OCI-LY7 (cell line): Measurements from ENCODE around the gene PIP5K1C. TPM values are rescaled to one million over a fixed set of nuclear protein-coding genes. Genes with fewer than 3 reads are reported as not detected.

Source experiments
- BruUV-seq: library from RNA; stranded (reverse); fragments of 400-500 nt; replicated peaks from 2 replicates; lab custom pipeline; 2021; lab: Mats Ljungman, UMichigan
- CTCF ChIA-PET: fragments of 300-600 bp; sonication (Branson Sonifier 250); formaldehyde crosslinking; loops from one replicate; lab custom pipeline; 2022; ENCODE audit warnings: antibody characterized with exemption; ENCODE audit not compliant: unreplicated experiment; lab: Charles Lee
- POLR2A ChIA-PET: fragments of 300-600 bp; sonication (Branson Sonifier 250); formaldehyde crosslinking; loops from one replicate; lab custom pipeline; 2022; ENCODE audit warnings: antibody characterized with exemption; lab: Charles Lee
- DNase-seq: peaks from one replicate; pipeline ENCODE4 v3.0.0-alpha.2; 2015; ENCODE audit warnings: low spot score
- H2AFZ ChIP-seq: fragments of 200-600 bp; sonication (generic), shearing (Covaris generic); 2 replicates; pipeline ENCODE4 v1.6.1; 2014; ENCODE audit warnings: mild to moderate bottlenecking, antibody characterized with exemption, low read length, moderate library complexity
- H3K27ac ChIP-seq: fragments of 200-600 bp; sonication (generic); 2 replicates; pipeline ENCODE4 v1.5.1; 2014; ENCODE audit warnings: mixed run types, low read depth, mild to moderate bottlenecking, moderate library complexity, low read length, inconsistent platforms; ENCODE audit not compliant: poor library complexity, severe bottlenecking
- H3K36me3 ChIP-seq: fragments of 200-600 bp; sonication (generic); 2 replicates; pipeline ENCODE4 v1.6.1; 2014; ENCODE audit warnings: mild to moderate bottlenecking, antibody characterized with exemption, low read length, moderate library complexity, mixed read lengths; ENCODE audit not compliant: insufficient read depth
- H3K4me1 ChIP-seq: fragments of 200-600 bp; sonication (generic); 2 replicates; pipeline ENCODE4 v1.5.1; 2014; ENCODE audit warnings: mild to moderate bottlenecking, low read length; ENCODE audit not compliant: insufficient read depth, poor library complexity, severe bottlenecking
- H3K4me2 ChIP-seq: fragments of 200-600 bp; sonication (generic); 2 replicates; pipeline ENCODE4 v1.6.1; 2014; ENCODE audit warnings: mild to moderate bottlenecking, low read length
- H3K4me3 ChIP-seq: fragments of 200-600 bp; sonication (generic); 2 replicates; pipeline ENCODE4 v1.5.1; 2014; ENCODE audit warnings: mild to moderate bottlenecking, low read depth, low read length; ENCODE audit not compliant: poor library complexity, severe bottlenecking
- H3K79me2 ChIP-seq: fragments of 200-600 bp; sonication (generic); 2 replicates; pipeline ENCODE4 v1.6.1; 2016; ENCODE audit warnings: low read depth, mild to moderate bottlenecking, low read length, moderate library complexity, mixed read lengths; ENCODE audit not compliant: insufficient read depth
- H3K9me2 ChIP-seq: fragments of 200-600 bp; sonication (generic); 2 replicates; pipeline ENCODE4 v1.6.1; 2016; ENCODE audit warnings: mild to moderate bottlenecking, low read length, mixed read lengths; ENCODE audit not compliant: insufficient read depth
- H3K9me3 ChIP-seq: fragments of 200-600 bp; sonication (generic); 2 replicates; pipeline ENCODE4 v1.6.1; 2014; ENCODE audit warnings: mild to moderate bottlenecking, mixed run types, low read length, mixed read lengths
- H4K20me1 ChIP-seq: fragments of 200-600 bp; sonication (generic); 2 replicates; pipeline ENCODE4 v1.6.1; 2014; ENCODE audit warnings: mild to moderate bottlenecking, antibody characterized with exemption, low read length, moderate library complexity, mixed read lengths; ENCODE audit not compliant: insufficient read depth
- CTCF ChIP-seq: fragments of 200-600 bp; sonication (generic); conservative IDR thresholded peaks from 2 replicates; pipeline ENCODE4 v1.5.1; 2014; ENCODE audit warnings: mild to moderate bottlenecking, antibody characterized with exemption, low read length, moderate library complexity, mixed read lengths
- EZH2phosphoT487 ChIP-seq: fragments of 200-600 bp; sonication (generic); IDR thresholded peaks from 2 replicates; pipeline ENCODE4 v1.6.1; 2018; ENCODE audit warnings: low read depth, borderline replicate concordance, mild to moderate bottlenecking, mixed run types, antibody characterized with exemption, low read length, moderate library complexity, mixed read lengths
- intact Hi-C: fragments of 100-400 bp; cut with micrococcal nuclease; formaldehyde crosslinking; loops from one replicate; pipeline ENCODE4 v1.10.0; 2022; ENCODE audit not compliant: unreplicated experiment
- total RNA-seq, 2 experiments: library from RNA; depleted of rRNA in 1 of 2; stranded (reverse); fragments of >200 nt in 1 of 2; shearing (Covaris generic) in 1 of 2; gene quantifications; 2 replicates each; pipeline ENCODE4 v1.2.3, GENCODE V29; 2014 to 2022

The PIP5K1C gene
- total RNA-seq, 2 experiments from 2014 or later, result 7.6 to 15.1 TPM

- POLR2A ChIA-PET, result interaction anchor here (0.6 kb wide), 2 partner anchors 26 to 1130 kb away, joined by 3 to 6 read pairs; no protein-coding TSS in a partner anchor
- CTCF ChIA-PET, result no interaction called here
Observed at GRCh38 chr19:3698974-3699740, 1.1 kb downstream of the PIP5K1C start.

GRCh38 chr19:3698386-3698950, 1.8 kb downstream of the PIP5K1C start:
- Histone ChIP-seq H3K9me3 (no peaks in the 10 kb centered on the region), H3K9me2 (no peaks in the 10 kb centered on the region), H3K27ac (no peak overlapping the region), H2AFZ (no peak overlapping the region), H3K79me2 (no peaks in the 10 kb centered on the region), H3K4me1 (peaks cover 7% of the 10 kb centered on the region), H4K20me1 (no peaks in the 10 kb centered on the region), H3K4me3 (no peak overlapping the region), H3K36me3 (no peaks in the 10 kb centered on the region), H3K4me2 (peak overlapping the region; percentile 29; the same call in 1 of the 2 replicates)
- ChIA-PET POLR2A (no interaction called here), CTCF (no interaction called here)
- intact Hi-C loops, result no loop called here
- no peak for DNase-seq
- BruUV-seq, result no TSS peak
- no peak for TF ChIP-seq CTCF

More at GRCh38 chr19:3698974-3699740, 1.1 kb downstream of the PIP5K1C start:
- Histone ChIP-seq H3K9me2 (no peaks in the 10 kb centered on the region), H3K4me2 (peak overlapping the region; percentile 91), H3K4me3 (peak overlapping the region; percentile 75), H3K4me1 (peaks cover 7% of the 10 kb centered on the region), H3K79me2 (no peaks in the 10 kb centered on the region), H2AFZ (no peak overlapping the region), H3K9me3 (no peaks in the 10 kb centered on the region), H3K27ac (no peak overlapping the region), H4K20me1 (no peaks in the 10 kb centered on the region), H3K36me3 (no peaks in the 10 kb centered on the region)
- BruUV-seq, result no TSS peak
- TF ChIP-seq EZH2phosphoT487, result no peak
- TF ChIP-seq CTCF, result no peak
- DNase-seq, result peak; percentile 39
- intact Hi-C loops, result no loop called here
